ENCODE measurements around the gene OSCP1.

DNA sequence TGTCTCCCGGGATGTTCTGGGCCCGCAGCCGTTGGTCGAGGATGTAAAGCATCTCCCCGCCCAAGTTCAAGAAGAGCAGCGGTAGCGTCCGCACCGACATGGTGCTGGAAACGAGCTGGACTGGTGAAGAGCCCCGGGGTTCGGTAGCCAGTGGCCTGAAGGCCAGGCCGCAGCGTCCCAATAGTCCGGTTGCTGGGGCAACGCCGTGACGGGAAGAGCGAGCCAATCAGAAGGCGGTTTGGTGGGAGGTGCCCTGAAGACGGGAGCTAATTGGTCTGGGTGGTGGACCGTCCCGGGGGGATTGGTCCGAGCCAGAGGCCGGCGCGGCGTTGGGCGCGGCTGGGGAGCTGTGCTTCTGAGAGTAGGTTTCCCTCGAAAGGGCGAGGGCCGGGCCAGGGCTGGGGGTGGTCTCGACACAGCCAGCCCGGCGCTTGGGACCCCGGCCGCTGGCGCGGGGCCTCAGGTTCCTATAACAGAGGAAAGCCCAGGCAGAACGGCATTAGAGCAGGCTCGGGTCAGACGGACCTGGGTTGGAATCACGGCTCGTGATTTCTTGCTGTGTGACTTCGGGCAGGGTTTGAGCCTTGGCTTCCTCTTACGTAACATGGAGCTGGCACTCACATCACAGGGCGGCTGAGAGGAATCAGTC, at the start of gene OSCP1:
- peak in 2 of 3 donors; percentile 51 to 85 for TF ChIP-seq POLR2A (IDR thresholded peaks at IDR 0.05)
- TF ChIP-seq, protein P1, sequence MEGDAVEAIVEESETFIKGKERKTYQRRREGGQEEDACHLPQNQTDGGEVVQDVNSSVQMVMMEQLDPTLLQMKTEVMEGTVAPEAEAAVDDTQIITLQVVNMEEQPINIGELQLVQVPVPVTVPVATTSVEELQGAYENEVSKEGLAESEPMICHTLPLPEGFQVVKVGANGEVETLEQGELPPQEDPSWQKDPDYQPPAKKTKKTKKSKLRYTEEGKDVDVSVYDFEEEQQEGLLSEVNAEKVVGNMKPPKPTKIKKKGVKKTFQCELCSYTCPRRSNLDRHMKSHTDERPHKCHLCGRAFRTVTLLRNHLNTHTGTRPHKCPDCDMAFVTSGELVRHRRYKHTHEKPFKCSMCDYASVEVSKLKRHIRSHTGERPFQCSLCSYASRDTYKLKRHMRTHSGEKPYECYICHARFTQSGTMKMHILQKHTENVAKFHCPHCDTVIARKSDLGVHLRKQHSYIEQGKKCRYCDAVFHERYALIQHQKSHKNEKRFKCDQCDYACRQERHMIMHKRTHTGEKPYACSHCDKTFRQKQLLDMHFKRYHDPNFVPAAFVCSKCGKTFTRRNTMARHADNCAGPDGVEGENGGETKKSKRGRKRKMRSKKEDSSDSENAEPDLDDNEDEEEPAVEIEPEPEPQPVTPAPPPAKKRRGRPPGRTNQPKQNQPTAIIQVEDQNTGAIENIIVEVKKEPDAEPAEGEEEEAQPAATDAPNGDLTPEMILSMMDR (IDR thresholded peaks at IDR 0.05 in 8 of 11, conservative IDR thresholded peaks at IDR 0.05 in 3 of 11) = no peak
